Stimulated activated CD8-positive, alpha-beta memory T cell treated with anti-CD3 and anti-CD28 coated beads, Interleukin-15, amount 100 ng/mL, for 1 hour (primary cell): ENCODE results near the gene ADGRV1.

Experiments used
- DNase-seq: peaks from one replicate; pipeline ENCODE4 v3.0.0-alpha.2; 2020; ENCODE audit warnings: low read depth

Gene ADGRV1

GRCh38 chr5:91070761-91071550 is 512.4 kb downstream of the ADGRV1 start:
- DNase-seq = no peak

GRCh38 chr5:91072881-91073280 is 514.3 kb downstream of the ADGRV1 start:
- no peak for DNase-seq

- no peak for DNase-seq
Observed at GRCh38 chr5:91074615-91075014, 516.0 kb downstream of the ADGRV1 start.

GRCh38 chr5:91076138-91076537 is 517.5 kb downstream of the ADGRV1 start:
- no peak for DNase-seq

- DNase-seq = no peak
Observed at GRCh38 chr5:91077623-91078022, 519.0 kb downstream of the ADGRV1 start.

GRCh38 chr5:91079037-91079436 is 520.4 kb downstream of the ADGRV1 start:
- DNase-seq = no peak

GRCh38 chr5:91089758-91090157 is 531.2 kb downstream of the ADGRV1 start:
- DNase-seq = no peak

GRCh38 chr5:91090995-91091394 is 532.4 kb downstream of the ADGRV1 start:
- no peak for DNase-seq

- no peak for DNase-seq
Observed at GRCh38 chr5:91091471-91092234, 533.1 kb downstream of the ADGRV1 start.

- no peak for DNase-seq
Observed at GRCh38 chr5:91092859-91093783, 534.5 kb downstream of the ADGRV1 start.

- no peak for DNase-seq
Observed at GRCh38 chr5:91095313-91095712, 536.7 kb downstream of the ADGRV1 start.

- DNase-seq = no peak
Observed at GRCh38 chr5:91095786-91096385, 537.3 kb downstream of the ADGRV1 start.

- no peak for DNase-seq
Observed at GRCh38 chr5:91098541-91098940, 539.9 kb downstream of the ADGRV1 start.

- DNase-seq = peak; percentile 15
Observed at GRCh38 chr5:91101600-91102379, 543.2 kb downstream of the ADGRV1 start.

- no peak for DNase-seq
Observed at GRCh38 chr5:91103353-91104061, 544.9 kb downstream of the ADGRV1 start.

- DNase-seq = no peak
Observed at GRCh38 chr5:91104062-91104448, 545.5 kb downstream of the ADGRV1 start.

GRCh38 chr5:91106842-91107511 is 548.4 kb downstream of the ADGRV1 start:
- DNase-seq = no peak

- no peak for DNase-seq
Observed at GRCh38 chr5:91109634-91110033, 551.0 kb downstream of the ADGRV1 start.

- DNase-seq = no peak
Observed at GRCh38 chr5:91110686-91111085, 552.1 kb downstream of the ADGRV1 start.
